KMS-11 (cell line): Measurements from ENCODE around the gene BATF2.
A peak's percentile ranks its signal among the peaks of the same experiment; 100 is the strongest.

Experiments
- H2AFZ ChIP-seq: fragments of 200-600 bp; sonication (generic); 2 replicates; pipeline ENCODE4 v1.6.1; 2016; ENCODE audit warnings: antibody characterized with exemption, mixed run types, low read depth
- H3K27ac ChIP-seq: fragments of 200-600 bp; sonication (generic); 2 replicates; pipeline ENCODE4 v1.6.1; 2016; ENCODE audit warnings: mild to moderate bottlenecking, mixed run types
- H3K27me3 ChIP-seq: fragments of 200-600 bp; sonication (generic); 2 replicates; pipeline ENCODE4 v1.6.1; 2017; ENCODE audit warnings: mild to moderate bottlenecking, low read depth, mixed run types, moderate library complexity; ENCODE audit not compliant: insufficient read depth
- H3K36me3 ChIP-seq: fragments of 200-600 bp; sonication (generic); 2 replicates; pipeline ENCODE4 v1.6.1; 2017; ENCODE audit warnings: mild to moderate bottlenecking, mixed run types; ENCODE audit not compliant: insufficient read depth
- H3K4me1 ChIP-seq: fragments of 200-600 bp; sonication (generic); 2 replicates; pipeline ENCODE4 v1.6.1; 2016; ENCODE audit warnings: mild to moderate bottlenecking, low read depth, mixed run types; ENCODE audit not compliant: poor library complexity, severe bottlenecking
- H3K4me2 ChIP-seq: fragments of 200-600 bp; sonication (generic); 2 replicates; pipeline ENCODE4 v1.7.0; 2016; ENCODE audit warnings: mild to moderate bottlenecking, mixed run types
- H3K4me3 ChIP-seq: fragments of 200-600 bp; sonication (generic); IDR thresholded peaks from 2 replicates; pipeline ENCODE4 v1.6.1; 2017; ENCODE audit warnings: low read depth, low read length, mixed read lengths; ENCODE audit not compliant: insufficient read depth
- H3K79me2 ChIP-seq: fragments of 200-600 bp; sonication (generic); 2 replicates; pipeline ENCODE4 v1.6.1; 2016; ENCODE audit warnings: low read depth, mixed run types; ENCODE audit not compliant: insufficient read depth
- H3K9ac ChIP-seq: fragments of 200-600 bp; sonication (generic); 2 replicates; pipeline ENCODE4 v1.6.1; 2016; ENCODE audit warnings: mild to moderate bottlenecking, mixed run types
- H4K20me1 ChIP-seq: fragments of 200-600 bp; sonication (generic); 2 replicates; pipeline ENCODE4 v1.6.1; 2016; ENCODE audit warnings: mild to moderate bottlenecking, mixed run types; ENCODE audit not compliant: insufficient read depth
- TF ChIP-seq, protein P1 (sequence below): fragments of 200-600 bp; sonication (generic); conservative IDR thresholded peaks from 2 replicates; pipeline ENCODE4 v1.6.1; 2017; ENCODE audit warnings: low read depth, mild to moderate bottlenecking, antibody characterized with exemption, low read length, moderate library complexity, mixed read lengths

Gene BATF2

DNA sequence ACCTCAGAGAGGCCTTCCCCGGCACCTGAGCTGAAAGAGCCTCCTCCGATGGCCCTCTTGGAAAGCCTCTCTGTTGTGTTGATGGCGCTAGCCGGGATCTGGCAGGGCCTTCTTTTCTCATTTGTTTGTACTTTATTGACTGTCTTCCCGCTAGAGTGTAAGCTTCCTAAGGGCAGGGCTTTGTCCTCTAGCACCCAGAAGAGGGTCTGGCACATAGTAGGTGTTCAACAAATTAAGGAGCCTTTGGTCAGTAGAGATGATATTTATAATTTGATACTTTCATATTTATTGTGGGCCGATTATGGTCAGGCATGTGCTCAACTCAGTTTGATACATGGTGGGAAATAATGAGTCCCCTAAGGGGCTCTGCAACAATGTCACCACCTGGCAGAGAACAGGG is 21.2 kb upstream of the BATF2 start:
- no peak overlapping the region for H2AFZ ChIP-seq
- no peak overlapping the region for H3K9ac ChIP-seq
- TF ChIP-seq, protein P1, sequence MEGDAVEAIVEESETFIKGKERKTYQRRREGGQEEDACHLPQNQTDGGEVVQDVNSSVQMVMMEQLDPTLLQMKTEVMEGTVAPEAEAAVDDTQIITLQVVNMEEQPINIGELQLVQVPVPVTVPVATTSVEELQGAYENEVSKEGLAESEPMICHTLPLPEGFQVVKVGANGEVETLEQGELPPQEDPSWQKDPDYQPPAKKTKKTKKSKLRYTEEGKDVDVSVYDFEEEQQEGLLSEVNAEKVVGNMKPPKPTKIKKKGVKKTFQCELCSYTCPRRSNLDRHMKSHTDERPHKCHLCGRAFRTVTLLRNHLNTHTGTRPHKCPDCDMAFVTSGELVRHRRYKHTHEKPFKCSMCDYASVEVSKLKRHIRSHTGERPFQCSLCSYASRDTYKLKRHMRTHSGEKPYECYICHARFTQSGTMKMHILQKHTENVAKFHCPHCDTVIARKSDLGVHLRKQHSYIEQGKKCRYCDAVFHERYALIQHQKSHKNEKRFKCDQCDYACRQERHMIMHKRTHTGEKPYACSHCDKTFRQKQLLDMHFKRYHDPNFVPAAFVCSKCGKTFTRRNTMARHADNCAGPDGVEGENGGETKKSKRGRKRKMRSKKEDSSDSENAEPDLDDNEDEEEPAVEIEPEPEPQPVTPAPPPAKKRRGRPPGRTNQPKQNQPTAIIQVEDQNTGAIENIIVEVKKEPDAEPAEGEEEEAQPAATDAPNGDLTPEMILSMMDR: no peak
- H3K4me3 ChIP-seq: no peak overlapping the region
- no peaks in the 10 kb centered on the region for H3K36me3 ChIP-seq
- H4K20me1 ChIP-seq: no peaks in the 10 kb centered on the region
- no peaks in the 10 kb centered on the region for H3K27me3 ChIP-seq
- H3K27ac ChIP-seq: no peak overlapping the region
- no peak overlapping the region for H3K4me2 ChIP-seq
- H3K4me1 ChIP-seq: peaks cover 15% of the 10 kb centered on the region
- H3K79me2 ChIP-seq: peaks cover 7% of the 10 kb centered on the region; the same call in 1 of the 2 replicates

DNA sequence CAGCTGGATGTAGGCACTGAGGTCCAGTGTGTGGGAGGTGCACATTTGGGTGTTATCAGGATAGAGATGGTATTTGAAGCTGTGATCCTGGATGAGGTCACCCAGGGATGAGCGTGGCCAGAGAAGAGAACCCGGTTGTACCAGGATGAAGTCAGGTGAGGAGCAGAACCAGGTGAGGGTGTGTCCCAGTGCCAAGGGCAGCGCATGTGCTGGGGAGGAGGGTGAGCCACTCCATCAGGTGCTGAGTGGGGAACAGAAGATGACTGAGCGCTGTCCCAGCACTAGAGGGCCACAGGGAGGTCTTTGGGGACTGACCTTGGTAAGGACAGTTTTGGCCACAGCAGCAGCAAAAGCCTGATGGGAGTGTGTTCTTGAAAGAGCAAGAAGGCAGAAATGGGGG is 19.9 kb upstream of the BATF2 start:
- H3K27me3 ChIP-seq: no peaks in the 10 kb centered on the region
- H3K79me2 ChIP-seq: peaks cover 7% of the 10 kb centered on the region; the same call in 1 of the 2 replicates
- H3K9ac ChIP-seq: no peak overlapping the region
- no peak overlapping the region for H3K4me3 ChIP-seq
- H3K27ac ChIP-seq: no peak overlapping the region
- H4K20me1 ChIP-seq: no peaks in the 10 kb centered on the region
- peaks cover 15% of the 10 kb centered on the region for H3K4me1 ChIP-seq
- no peak overlapping the region for H2AFZ ChIP-seq
- no peaks in the 10 kb centered on the region for H3K36me3 ChIP-seq
- TF ChIP-seq, protein P1: no peak
- no peak overlapping the region for H3K4me2 ChIP-seq

DNA sequence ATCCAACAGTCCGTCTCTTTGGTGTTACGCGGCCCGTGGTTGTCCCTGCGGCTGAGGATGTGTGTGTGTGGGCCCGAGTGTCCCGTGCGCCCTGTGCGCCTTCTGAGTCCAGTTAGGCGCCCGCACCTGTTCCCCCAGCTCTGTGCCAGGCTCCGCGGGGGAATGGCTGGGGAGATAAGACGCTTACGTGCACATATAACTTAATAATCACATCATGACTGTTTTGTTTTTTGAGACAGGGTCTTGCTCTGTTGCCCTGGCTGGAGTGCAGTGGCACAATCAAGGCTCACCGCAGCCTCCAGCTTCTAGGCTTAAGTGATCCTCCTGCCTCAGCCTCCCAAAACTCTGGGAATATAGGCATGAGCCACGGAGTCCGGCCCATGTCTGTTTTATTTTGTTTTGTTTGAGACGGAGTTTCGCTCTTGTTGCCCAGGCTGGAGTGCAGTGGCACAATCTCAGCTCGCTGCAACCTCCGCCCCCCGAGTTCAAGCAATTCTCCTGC is 18.0 kb upstream of the BATF2 start:
- no peak overlapping the region for H3K4me3 ChIP-seq
- H3K4me2 ChIP-seq: peak overlapping the region; percentile 41
- peak overlapping the region; percentile 89 for H2AFZ ChIP-seq
- H3K79me2 ChIP-seq: peaks cover 7% of the 10 kb centered on the region; the same call in 1 of the 2 replicates
- TF ChIP-seq, protein P1: no peak
- no peaks in the 10 kb centered on the region for H3K36me3 ChIP-seq
- peak overlapping the region; percentile 90 for H3K9ac ChIP-seq
- no peaks in the 10 kb centered on the region for H3K27me3 ChIP-seq
- no peaks in the 10 kb centered on the region for H4K20me1 ChIP-seq
- peak overlapping the region; percentile 95 for H3K27ac ChIP-seq
- peaks cover 15% of the 10 kb centered on the region for H3K4me1 ChIP-seq

DNA sequence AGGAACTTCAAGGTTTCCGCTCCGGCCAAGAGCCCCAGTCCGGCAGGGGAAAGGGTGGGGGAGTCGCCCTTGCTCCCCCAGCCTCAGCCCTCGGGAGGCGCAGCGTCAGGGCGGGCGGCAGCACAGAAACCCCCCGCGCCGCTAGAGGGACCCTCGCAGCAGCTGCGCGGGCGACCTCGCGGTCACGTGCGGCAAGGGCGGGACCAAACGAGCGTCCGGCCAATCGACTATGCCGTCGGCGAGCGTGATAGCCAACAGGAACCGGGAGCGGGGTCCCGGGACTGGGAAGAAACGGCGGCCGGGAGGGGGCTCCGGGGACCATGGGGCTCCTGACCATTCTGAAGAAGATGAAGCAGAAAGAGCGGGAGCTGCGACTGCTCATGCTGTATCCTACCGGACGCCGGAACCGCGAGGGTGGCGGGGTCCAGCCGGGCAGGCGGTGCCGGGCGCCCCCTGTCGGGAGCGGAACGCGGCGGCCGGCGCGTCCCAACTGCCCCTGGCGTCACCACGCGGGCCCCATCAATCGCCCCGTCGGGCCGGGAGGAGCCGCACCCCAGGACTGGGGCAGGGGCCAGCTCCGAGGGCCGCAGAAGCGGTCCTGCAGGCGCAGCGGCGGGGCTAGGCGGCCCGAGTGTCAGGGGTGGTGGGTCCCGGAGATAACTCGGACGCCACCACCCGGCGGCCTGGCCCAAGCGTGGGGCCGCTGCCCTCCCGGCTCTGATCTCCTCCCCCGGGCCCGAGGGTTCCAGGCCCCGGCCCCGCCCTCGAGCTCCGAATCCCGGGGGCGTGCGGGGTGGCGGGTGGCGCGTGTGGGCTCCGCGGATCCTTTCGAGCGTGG is 17.3 kb upstream of the BATF2 start, which contains the start of gene ARL2:
Gene ARL2 (plus strand): TSS at position 273 of the 838 bp plus-strand sequence. CDS start 48 bp downstream, at position 321.
- Histone ChIP-seq H3K27me3 (no peaks in the 10 kb centered on the region), H4K20me1 (no peaks in the 10 kb centered on the region), H3K4me3 (no peak within 1 kb of the TSS), H3K36me3 (no peaks in the 10 kb centered on the region), H3K9ac (peak within 1 kb of the TSS; percentile 90), H3K27ac (peak within 1 kb of the TSS; percentile 95), H3K4me2 (peak within 1 kb of the TSS; percentile 83), H2AFZ (peak within 1 kb of the TSS; percentile 89), H3K79me2 (peaks cover 7% of the 10 kb centered on the region; the same call in 1 of the 2 replicates), H3K4me1 (peaks cover 15% of the 10 kb centered on the region)
- TF ChIP-seq, protein P1: peak; percentile 64
